Astrocyte of the cerebellum (primary cell): Measurements from ENCODE around the gene ZNF689.

Experiments used
- DNase-seq: peaks from one replicate; pipeline ENCODE4 v3.0.0-alpha.2; 2011; ENCODE audit warnings: low read depth
- H3K4me3 ChIP-seq: 2 replicates; pipeline ENCODE4 v1.5.1; 2011; ENCODE audit warnings: mild to moderate bottlenecking, low read depth, low read length, moderate library complexity
- in situ Hi-C: cut with HindIII; loops from 2 replicates; pipeline ENCODE4 v1.10.0; 2017; ENCODE audit warnings: low sequenced_read_pairs
- TF ChIP-seq, protein P1 (sequence below): IDR thresholded peaks from 2 replicates; pipeline ENCODE4 v1.5.1; 2012; ENCODE audit warnings: low read length, low read depth, moderate library complexity, mild to moderate bottlenecking; ENCODE audit errors: missing control alignments

Gene ZNF689

DNA sequence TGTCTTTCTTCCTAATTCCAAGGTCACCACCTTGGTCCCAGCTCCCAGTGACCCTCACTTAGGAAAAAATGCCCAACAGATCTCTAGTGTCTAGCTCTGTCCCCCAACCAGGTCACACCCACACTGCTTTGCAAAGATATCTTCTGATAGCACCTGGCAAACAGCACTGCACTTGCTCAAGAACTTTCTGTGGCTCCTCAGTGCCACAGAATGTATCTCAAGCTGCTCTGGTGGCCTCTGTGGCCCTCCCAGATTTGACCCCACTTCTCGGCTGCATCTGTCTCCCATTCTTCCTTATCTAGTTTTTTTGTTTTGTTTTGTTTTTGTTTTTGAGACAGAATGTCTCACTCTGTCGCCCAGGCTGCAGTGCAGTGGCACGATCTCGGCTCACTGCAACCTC, 43.7 kb downstream of the ZNF689 start:
- in situ Hi-C loops, result no loop called here
- TF ChIP-seq, protein P1, sequence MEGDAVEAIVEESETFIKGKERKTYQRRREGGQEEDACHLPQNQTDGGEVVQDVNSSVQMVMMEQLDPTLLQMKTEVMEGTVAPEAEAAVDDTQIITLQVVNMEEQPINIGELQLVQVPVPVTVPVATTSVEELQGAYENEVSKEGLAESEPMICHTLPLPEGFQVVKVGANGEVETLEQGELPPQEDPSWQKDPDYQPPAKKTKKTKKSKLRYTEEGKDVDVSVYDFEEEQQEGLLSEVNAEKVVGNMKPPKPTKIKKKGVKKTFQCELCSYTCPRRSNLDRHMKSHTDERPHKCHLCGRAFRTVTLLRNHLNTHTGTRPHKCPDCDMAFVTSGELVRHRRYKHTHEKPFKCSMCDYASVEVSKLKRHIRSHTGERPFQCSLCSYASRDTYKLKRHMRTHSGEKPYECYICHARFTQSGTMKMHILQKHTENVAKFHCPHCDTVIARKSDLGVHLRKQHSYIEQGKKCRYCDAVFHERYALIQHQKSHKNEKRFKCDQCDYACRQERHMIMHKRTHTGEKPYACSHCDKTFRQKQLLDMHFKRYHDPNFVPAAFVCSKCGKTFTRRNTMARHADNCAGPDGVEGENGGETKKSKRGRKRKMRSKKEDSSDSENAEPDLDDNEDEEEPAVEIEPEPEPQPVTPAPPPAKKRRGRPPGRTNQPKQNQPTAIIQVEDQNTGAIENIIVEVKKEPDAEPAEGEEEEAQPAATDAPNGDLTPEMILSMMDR, result no peak
- DNase-seq, result no peak
- no peak overlapping the region for H3K4me3 ChIP-seq

DNA sequence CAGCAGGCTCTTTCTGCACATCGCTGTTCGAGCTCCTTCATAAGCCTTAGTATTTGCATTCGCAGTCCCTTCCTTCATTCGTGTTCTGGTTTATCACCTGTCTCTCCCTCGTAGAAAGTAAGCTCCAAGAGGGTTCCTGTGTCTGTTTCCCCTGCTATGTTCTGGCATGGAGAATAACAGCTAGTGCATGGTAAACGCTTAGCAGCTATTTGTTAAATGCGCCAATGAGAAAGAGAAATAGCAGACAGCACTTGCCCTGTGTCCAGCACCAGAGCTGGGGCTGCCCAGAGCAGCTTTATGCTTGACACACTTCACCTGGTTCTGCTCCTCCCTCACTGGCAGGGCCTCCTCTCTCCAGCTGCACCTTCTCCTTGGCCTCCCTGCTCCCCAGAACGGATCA, 44.2 kb downstream of the ZNF689 start:
- in situ Hi-C loops, result no loop called here
- DNase-seq, result no peak
- TF ChIP-seq, protein P1, result no peak
- H3K4me3 ChIP-seq, result no peak overlapping the region

DNA sequence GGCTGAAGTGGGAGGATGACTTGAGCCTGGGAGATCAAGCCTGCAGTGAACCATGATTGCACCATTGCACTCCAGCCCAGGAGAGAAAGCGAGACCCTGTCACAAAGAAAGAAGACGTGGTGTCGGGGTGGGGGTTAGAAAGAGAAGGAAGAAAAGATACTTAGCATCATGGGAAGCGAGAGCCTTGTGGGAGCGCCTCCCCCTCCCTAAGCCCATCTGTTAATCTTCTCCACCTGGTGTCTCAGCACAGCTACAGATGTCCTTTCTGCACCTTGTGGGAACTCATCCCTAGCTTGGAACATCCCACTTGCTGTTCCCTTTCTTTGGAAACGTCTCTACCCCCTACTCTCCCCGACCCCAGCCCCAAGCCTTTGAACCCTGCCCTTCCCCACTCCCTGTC, 44.7 kb downstream of the ZNF689 start:
- no peak overlapping the region for H3K4me3 ChIP-seq
- no peak for DNase-seq
- TF ChIP-seq, protein P1, result no peak
- in situ Hi-C loops, result no loop called here

DNA sequence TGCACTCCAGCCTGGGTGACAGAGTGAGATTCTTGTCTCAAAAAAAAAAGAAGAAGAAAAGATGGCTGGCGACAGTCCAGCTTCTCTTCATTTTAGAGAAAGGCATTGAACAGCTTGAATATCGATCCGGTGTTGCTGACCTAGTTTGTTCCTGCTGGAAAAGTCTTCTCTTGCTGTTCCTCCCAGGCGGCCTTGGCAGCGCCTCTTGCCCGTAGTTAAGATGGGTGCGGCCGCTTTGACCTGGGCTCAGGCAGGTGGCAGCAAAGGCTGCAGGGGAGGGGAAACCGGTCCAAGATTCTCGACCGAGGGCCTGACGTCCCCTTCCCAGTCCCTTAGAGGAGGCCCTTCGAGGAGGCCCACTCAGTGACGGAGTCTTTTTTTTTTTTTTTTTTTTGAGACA, 48.2 kb downstream of the ZNF689 start:
- in situ Hi-C loops, result no loop called here
- H3K4me3 ChIP-seq, result no peak overlapping the region
- TF ChIP-seq, protein P1, result no peak
- DNase-seq, result no peak

DNA sequence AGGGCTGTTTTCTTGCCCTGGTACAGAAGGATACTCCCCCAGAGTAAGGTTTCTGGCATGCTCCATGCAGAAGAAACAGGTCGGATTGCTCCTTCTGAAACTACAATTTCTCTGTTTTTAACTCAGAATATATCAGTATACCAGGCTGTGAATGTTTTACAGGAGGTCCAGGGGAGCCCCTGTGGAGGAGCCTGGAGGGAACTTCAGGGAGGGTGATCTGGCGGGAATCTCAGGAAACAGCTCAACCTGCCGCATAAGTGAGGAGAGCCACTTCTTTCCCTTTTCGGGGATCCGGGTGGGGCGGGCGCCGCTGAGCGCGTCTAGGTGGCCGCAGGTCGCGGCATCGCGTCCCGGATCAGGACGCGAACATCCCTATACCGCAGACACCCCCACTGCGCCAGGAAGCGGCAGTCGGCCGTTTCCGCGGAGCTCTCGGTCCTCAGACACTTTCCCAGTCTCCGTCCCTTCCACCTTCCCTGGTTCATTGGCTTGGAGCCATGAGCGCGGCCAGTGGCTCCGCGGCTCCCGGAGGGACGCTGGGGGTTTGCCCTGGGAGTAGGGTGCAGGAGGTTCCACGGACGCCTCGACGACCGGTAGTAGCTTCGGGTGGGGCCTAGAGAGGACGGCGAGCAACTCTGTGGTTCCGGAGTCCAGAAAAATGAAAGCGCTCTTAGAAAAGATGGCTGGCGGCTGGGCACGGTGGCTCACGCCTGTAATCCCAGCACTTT, 48.9 kb downstream of the ZNF689 start:
- no peak overlapping the region for H3K4me3 ChIP-seq
- no peak for DNase-seq
- in situ Hi-C loops, result no loop called here
- TF ChIP-seq, protein P1, result no peak

DNA sequence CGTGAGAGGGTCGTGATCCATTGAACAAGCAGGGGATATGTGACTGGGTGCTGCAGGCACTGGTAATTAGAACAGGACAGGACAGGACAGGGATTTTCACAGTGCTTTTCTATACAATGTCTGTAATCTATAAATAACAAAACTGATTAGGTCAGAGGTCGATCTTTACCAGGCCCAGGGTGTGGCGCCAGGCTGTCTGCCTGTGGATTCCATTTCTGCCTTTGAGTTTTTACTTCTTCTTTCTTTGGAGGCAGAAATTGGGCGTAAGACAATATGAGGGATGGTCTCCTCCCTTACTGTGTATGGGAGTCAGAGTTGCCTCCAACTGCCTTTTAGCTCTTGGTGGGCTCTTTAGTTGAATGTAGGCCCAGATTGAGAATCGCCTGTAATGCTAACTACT, 50.5 kb downstream of the ZNF689 start:
- TF ChIP-seq, protein P1, result no peak
- no peak overlapping the region for H3K4me3 ChIP-seq
- in situ Hi-C loops, result no loop called here
- DNase-seq, result no peak
